HG02678 (cell line): ENCODE data around the gene CCDC102B.
"Not testable (repeated sequence)": the region's sequence is repeated elsewhere in the genome, so short reads cannot be mapped to it uniquely, and the experiment has no call there.

Experiments used
- ATAC-seq: cut with Tn5 transposase; IDR thresholded peaks from one replicate; pipeline ENCODE4 v1.9.1; 2021; ENCODE audit warnings: mild to moderate bottlenecking, moderate library complexity; ENCODE audit not compliant: unreplicated experiment

The CCDC102B gene

GRCh38 chr18:68826121-68826520 is 28.2 kb downstream of the CCDC102B start:
- ATAC-seq, result no peak

DNA sequence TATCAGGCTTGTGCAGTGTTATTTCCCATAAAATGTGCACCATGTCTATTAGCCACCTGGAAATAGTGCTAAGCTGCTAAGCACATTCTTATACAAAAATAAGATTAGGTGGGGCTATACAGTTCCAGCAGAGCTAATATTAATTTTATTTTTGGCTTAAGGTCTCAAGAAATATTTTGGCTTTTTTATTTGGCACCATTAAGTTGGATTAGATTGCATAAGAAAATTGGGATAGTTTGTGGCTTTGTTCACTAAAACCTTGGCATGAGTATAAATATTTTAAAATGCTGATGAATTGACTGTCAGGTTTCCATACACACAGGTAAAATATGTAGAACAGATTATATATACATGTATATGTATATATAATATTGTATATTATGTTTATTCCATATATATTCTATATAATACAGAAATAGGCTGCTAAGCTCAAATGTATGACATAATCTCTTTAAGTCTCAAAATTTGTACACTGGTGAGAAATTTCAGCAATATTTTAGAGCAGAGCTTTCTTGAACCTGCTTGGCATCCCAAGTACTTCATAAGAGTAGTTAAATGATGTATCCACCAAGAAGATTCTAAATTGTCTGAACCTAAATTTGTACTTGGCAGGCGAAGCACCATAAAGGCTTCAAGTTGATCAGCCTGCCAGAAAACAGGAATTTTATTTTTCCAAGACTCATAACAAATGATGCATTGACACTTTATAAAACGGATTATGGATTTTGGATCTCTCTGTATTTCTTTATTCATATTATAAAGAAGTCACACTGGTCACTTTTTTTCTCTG is 32.6 kb downstream of the CCDC102B start:
- ATAC-seq, result no peak

DNA sequence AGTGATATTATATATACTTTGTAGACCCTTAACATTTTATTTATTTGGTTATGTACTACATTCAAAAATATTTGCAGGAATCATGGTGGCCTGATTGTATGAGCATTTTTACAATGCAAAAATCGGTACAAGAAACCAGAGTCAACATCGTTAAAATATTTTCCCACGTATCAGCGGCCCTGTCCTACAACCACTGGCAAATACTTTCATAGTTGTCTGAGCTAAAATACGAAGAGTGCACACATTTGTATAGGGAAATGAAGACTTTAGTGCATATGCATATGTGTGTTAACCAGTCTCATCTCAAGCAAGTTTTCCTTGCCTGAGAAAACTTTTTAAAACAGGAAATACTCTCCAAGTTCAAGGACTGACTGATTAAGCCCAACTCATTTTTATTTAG is 35.9 kb downstream of the CCDC102B start:
- no peak for ATAC-seq

DNA sequence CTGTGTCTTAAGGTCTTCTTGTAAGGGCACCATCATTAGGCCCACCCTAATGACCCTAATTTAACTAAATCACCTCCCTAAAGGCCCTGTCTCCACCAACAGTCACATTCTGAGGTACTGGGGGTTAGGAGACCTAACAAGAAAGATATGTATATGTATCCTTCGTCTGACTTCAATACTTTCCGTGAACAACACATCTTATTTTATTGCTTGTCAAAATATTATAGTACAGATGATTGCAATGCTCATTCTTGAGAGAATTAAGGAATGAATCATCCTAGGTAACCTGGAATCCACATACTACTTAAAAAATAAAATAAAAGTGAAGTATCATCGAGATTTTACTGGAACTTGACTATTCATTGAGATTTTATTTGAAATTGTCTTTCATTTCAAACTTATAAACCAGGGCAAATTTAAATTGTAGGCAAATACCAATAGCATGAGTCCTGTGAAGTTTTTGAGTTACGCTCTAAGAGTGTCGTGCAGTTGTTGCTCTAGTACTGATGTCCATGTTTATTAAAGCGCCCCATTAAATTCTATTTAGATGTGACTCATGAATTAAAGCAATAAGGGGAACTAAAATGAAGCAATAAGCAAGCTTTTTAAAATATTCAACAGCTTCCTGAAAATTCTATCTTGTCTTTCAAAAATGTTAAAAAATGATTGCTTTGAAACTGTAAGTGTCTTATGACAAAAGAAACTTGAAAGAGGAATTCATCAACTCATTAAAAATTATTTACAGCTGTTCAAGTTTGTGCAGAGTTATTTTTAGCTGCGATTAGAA is 40.0 kb downstream of the CCDC102B start:
- no peak for ATAC-seq

- no peak for ATAC-seq
Observed at GRCh38 chr18:68839701-68840100, 41.8 kb downstream of the CCDC102B start.

- ATAC-seq, result no peak
Observed at GRCh38 chr18:68840554-68841263, 42.8 kb downstream of the CCDC102B start.

GRCh38 chr18:68841301-68841700 is 43.4 kb downstream of the CCDC102B start:
- ATAC-seq, result no peak

GRCh38 chr18:68842951-68843350 is 45.1 kb downstream of the CCDC102B start:
- no peak for ATAC-seq

GRCh38 chr18:68843473-68844089 is 45.7 kb downstream of the CCDC102B start:
- ATAC-seq, result no peak

DNA sequence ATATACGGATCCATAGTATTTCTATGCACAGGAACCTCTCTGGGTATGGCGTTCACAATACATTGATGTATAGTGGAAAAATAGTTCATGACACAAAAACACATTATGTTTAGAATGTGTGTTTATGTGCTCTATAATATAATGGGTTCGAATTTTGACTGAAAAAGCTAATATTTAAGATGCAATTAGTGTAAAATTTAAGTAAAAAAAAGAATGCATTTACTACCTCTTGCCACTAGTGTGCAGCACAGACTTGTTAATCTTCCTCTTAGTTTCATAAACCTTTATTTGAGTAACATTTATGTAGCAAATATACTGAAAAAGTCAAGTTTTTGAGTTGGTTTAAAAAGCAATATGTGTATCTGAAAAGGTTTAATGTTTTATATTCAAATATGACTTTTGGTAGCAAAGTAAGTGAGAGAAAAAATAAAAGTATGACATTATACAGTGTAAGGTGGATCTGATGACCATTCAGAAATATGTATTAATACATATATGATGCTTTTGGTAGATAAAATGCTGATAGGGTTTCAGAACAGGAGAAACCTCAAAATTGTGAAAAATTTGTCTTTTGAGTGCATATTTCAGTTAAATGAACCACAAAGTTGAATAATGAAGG is 49.4 kb downstream of the CCDC102B start:
- no peak for ATAC-seq

DNA sequence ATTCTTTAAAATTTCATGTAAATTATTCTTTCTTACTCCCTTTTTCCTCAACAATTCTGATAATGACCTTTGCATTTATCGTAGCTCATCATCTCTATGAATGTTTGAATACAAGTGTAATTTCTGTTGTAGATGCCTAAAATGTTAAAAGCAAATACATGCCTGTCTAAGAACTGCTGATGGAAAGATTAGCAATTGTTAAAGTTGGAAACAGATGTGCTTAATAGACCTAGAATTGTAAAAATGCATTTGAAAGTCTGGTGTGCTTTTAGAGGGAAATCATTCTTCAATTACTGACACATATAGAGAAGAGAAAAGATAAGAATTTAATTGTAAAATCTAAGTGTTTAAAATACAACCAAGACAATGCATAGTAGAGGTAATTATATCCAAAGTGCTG is 50.4 kb downstream of the CCDC102B start:
- no peak for ATAC-seq

DNA sequence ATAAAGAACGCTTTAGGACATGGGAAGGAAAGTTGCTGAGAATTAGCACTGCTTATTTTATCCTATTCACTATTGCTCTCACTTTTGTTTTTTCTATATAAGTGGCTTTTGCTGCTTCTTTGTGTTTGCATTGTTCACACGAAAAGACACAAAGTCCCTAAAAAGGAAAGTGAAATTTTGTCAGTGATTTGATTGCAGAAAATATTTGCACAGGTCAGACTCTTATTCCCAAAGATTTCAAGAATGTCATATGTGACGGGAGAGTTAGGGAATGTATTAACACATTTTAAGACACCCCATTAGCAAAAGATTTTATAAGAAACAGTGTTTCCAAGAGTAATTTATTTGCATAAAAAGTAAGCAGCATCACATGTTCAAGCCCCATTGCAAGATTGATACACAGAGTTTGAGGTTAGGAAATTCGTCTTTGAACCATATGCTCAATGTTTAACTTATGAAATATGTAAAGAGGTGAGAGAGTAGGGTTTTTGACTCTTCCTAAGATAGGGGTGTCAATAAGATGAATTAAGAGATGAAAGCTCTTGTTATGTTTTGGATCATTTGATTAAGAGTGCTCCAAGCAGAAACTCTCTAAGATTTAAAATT is 57.0 kb downstream of the CCDC102B start:
- ATAC-seq, result no peak

DNA sequence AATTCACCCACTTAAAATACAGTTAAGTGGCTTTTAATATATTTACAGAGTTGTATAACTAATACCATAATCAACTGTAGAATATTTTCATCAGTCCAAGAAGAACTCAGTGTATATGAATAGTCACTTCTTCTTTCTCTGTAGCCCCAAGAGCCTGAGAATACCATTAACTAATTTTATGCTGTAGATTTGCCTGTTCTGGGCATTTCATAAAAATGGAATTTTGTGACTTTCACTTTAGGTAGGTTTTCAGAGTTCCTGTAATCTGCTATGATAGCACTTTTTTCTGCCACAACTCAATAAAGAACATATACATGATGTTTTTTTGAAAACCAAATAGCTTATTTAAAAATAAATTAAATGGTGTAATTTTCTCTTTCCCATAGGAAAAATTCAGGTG is 57.6 kb downstream of the CCDC102B start:
- ATAC-seq, result no peak

GRCh38 chr18:68861365-68861764 is 63.5 kb downstream of the CCDC102B start:
- no peak for ATAC-seq

DNA sequence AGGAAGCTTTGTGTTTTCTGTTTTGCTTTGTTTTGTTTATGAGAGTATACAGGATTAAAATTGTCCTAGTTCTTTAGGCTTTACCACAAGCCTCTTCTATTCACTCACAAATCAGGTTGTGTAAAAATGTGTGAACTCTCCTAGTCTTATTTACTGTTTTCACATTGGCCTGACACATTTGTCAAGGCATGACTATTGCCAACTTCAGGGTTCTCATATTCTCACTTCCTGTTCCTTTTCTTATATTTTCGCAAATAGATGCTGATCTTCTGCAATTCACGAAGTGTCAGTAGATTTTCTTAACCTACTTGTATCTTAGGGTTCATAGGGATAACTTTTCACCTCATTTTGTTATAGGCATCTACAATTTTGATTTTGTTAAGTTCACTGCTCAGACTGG is 67.1 kb downstream of the CCDC102B start:
- ATAC-seq, result no peak

- no peak for ATAC-seq
Observed at GRCh38 chr18:68865503-68865902, 67.6 kb downstream of the CCDC102B start.

DNA sequence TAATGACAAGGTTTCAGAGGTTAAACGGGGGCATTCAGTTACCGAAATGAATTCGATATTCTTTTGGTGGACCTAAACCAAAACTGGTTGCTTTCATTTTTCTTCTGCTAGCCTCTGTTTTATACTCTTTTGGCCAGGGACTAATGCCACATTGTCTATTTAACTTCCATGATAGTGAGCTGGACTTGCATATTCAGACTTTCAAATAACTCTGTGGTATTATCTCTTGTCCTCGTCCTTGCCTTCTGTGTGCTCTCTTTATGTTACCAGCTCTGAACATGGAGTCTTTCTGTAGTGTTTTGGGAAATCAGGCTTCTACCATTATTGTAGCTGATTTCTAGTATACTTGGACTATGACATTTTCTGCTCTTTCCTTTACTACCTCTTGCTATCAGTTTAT is 75.1 kb downstream of the CCDC102B start:
- no peak for ATAC-seq

GRCh38 chr18:68874361-68874760 is 76.5 kb downstream of the CCDC102B start:
- no peak for ATAC-seq

DNA sequence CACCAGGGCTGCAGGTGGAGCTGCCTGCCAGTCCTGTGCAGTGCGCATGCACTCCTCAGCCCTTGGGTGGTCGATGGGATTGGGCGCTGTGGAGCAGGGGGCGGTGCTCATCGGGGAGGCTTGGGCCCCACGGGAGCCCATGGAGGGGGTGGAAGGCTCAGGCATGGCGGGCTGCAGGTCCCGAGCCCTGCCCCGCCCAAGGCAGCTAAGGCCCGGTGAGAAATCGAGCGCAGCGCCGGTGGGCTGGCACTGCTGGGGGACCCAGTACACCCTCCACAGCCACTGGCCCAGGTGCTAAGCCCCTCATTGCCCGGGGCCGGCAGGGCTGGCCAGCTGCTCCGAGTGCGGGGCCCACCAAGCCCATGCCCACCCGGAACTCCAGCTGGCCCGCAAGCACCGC is 82.1 kb downstream of the CCDC102B start:
- not testable (repeated sequence) for ATAC-seq

- no peak for ATAC-seq
Observed at GRCh38 chr18:68887410-68887809, 89.5 kb downstream of the CCDC102B start.
